Osteocyte (in vitro differentiated cells): ENCODE measurements around the gene SAMM50. TPM values are rescaled to one million over a fixed set of nuclear protein-coding genes. Genes with fewer than 3 reads are reported as not detected.

Experiments
- DNase-seq: peaks from one replicate; pipeline ENCODE4 v3.0.0; 2021; ENCODE audit warnings: mixed read lengths; ENCODE audit not compliant: unreplicated experiment; ENCODE audit errors: extremely low spot score
- H3K27ac Mint-ChIP-seq: one replicate; pipeline ENCODE4 v1.8.0; 2021; ENCODE audit warnings: mild to moderate bottlenecking, mixed read lengths; ENCODE audit not compliant: unreplicated experiment
- H3K27me3 Mint-ChIP-seq: one replicate; pipeline ENCODE4 v1.8.0; 2021; ENCODE audit warnings: mixed read lengths; ENCODE audit not compliant: unreplicated experiment
- H3K36me3 Mint-ChIP-seq: one replicate; pipeline ENCODE4 v1.8.0; 2021; ENCODE audit warnings: mixed read lengths; ENCODE audit not compliant: unreplicated experiment
- H3K4me1 Mint-ChIP-seq: one replicate; pipeline ENCODE4 v1.8.0; 2021; ENCODE audit warnings: mixed read lengths; ENCODE audit not compliant: unreplicated experiment
- H3K4me3 Mint-ChIP-seq: one replicate; pipeline ENCODE4 v1.8.0; 2021; ENCODE audit warnings: mild to moderate bottlenecking, moderate library complexity, mixed read lengths; ENCODE audit not compliant: unreplicated experiment
- H3K9me3 Mint-ChIP-seq: one replicate; pipeline ENCODE4 v1.8.0; 2021; ENCODE audit warnings: mixed read lengths; ENCODE audit not compliant: unreplicated experiment
- total RNA-seq: library from RNA; stranded (reverse); gene quantifications from 2 replicates; pipeline ENCODE4 v1.2.1, GENCODE V29; 2021
- TF ChIP-seq, protein P1 (sequence below): fragments of 200-600 bp; sonication (generic); IDR thresholded peaks from 2 replicates; pipeline ENCODE4 v1.5.0; 2021; ENCODE audit warnings: antibody characterized with exemption, mild to moderate bottlenecking, moderate library complexity

Gene SAMM50
- total RNA-seq, 1 donor from 2014 or later, result 42.6 TPM

DNA sequence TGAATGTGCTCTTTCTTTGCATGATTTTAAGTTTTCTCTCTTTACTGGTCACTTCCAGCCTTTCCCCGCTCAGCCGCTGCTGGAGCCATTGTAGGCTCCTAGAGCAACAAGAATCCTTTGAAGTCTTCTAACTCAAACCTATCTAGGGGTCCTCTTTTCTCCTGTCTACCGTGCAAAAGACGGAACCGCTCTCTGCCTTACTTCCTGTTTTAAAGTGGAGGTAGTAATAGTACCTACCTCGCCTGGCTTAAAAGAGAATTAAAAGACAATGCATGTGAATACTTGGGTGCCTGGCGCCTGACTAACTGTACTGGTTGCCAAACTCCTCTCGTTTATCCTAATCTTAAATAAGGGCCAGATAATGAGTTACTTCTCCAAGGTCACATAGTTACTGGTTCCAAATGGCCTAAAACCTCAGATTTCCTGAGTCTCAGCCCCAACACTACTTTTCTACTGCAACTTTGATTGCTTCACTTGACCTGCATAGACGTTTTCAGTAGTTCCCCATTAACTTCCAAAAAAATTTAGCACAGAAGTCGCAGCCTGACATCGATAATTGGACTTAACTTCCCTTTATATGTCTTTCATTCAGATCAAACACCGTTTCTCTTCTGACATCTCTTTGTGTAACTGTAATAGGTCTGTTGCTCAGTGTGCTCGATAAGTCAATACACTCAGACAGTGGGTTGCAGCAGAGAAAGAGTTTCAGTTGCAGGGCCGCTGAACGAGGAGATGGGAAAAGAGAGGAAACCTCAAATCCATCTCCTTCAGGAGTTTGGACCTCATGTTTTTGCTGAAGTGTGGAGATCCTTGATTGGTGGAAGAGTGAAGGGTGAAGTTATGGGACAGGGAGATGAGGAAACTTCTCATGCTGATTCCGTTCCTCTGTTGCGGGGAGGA is 891 bp downstream of the SAMM50 start:
- DNase-seq, result no peak
- Mint-ChIP-seq H3K36me3 (no peaks in the 10 kb centered on the region), H3K4me3 (peak overlapping the region; percentile 99), H3K27me3 (no peaks in the 10 kb centered on the region), H3K27ac (peak overlapping the region; percentile 94), H3K9me3 (no peaks in the 10 kb centered on the region), H3K4me1 (peaks cover 25% of the 10 kb centered on the region)
- TF ChIP-seq, protein P1, sequence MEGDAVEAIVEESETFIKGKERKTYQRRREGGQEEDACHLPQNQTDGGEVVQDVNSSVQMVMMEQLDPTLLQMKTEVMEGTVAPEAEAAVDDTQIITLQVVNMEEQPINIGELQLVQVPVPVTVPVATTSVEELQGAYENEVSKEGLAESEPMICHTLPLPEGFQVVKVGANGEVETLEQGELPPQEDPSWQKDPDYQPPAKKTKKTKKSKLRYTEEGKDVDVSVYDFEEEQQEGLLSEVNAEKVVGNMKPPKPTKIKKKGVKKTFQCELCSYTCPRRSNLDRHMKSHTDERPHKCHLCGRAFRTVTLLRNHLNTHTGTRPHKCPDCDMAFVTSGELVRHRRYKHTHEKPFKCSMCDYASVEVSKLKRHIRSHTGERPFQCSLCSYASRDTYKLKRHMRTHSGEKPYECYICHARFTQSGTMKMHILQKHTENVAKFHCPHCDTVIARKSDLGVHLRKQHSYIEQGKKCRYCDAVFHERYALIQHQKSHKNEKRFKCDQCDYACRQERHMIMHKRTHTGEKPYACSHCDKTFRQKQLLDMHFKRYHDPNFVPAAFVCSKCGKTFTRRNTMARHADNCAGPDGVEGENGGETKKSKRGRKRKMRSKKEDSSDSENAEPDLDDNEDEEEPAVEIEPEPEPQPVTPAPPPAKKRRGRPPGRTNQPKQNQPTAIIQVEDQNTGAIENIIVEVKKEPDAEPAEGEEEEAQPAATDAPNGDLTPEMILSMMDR, result no peak

DNA sequence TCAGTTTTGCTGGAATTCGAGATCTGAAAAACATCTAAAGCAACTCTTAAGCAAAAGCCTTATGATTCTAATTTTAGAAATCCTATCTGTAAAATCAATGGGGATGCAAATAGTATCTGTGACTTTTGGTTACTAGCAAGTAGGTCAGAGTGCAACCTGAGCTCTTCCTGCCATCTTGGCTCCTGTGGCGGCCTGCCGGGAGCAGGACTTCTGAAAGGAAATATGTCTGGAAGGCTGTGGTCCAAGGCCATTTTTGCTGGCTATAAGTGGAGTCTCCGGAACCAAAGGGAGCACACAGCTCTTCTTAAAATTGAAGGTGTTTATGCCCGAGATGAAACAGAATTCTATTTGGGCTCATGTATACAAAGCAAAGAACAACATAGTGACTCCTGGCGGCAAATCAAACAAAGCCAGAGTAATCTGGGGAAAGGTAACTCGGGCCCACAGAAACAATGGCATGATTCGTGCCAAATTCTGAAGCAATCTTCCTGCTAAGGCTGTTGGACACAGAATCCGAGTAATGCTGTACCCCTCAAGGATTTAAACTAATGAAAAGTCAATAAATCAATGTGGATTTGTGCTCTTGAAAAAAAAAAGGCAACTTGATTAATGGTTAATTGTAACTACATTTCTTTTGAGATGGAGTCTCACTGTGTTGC is 1.7 kb downstream of the SAMM50 start:
- Mint-ChIP-seq H3K36me3 (no peaks in the 10 kb centered on the region), H3K27ac (no peak overlapping the region), H3K4me1 (peaks cover 25% of the 10 kb centered on the region), H3K4me3 (peak overlapping the region; percentile 99), H3K27me3 (no peaks in the 10 kb centered on the region), H3K9me3 (no peaks in the 10 kb centered on the region)
- DNase-seq, result no peak
- TF ChIP-seq, protein P1, result no peak

DNA sequence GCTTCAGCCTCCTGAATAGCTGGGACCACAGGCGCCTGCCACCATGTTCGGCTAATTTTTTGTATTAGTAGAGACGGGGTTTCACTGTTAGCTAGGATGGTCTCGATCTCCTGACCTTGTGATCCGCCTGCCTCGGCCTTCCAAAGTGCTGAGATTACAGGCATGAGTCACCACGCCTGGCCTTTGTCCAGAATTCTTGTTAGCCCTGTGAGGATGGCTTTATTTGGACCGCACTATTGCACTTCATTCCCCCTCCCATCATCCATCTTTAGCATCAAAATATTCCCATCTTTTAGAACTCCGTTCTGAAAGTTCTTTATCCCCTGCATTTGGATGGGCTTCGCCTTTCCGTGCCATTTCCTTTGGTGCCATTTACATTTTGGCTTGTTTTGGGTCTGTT is 2.6 kb downstream of the SAMM50 start:
- peaks cover 25% of the 10 kb centered on the region for H3K4me1 Mint-ChIP-seq
- no peak overlapping the region for H3K27ac Mint-ChIP-seq
- TF ChIP-seq, protein P1, result no peak
- H3K9me3 Mint-ChIP-seq, result no peaks in the 10 kb centered on the region
- DNase-seq, result no peak
- no peak overlapping the region for H3K4me3 Mint-ChIP-seq
- no peaks in the 10 kb centered on the region for H3K27me3 Mint-ChIP-seq
- H3K36me3 Mint-ChIP-seq, result peaks cover under 1% of the 10 kb centered on the region

DNA sequence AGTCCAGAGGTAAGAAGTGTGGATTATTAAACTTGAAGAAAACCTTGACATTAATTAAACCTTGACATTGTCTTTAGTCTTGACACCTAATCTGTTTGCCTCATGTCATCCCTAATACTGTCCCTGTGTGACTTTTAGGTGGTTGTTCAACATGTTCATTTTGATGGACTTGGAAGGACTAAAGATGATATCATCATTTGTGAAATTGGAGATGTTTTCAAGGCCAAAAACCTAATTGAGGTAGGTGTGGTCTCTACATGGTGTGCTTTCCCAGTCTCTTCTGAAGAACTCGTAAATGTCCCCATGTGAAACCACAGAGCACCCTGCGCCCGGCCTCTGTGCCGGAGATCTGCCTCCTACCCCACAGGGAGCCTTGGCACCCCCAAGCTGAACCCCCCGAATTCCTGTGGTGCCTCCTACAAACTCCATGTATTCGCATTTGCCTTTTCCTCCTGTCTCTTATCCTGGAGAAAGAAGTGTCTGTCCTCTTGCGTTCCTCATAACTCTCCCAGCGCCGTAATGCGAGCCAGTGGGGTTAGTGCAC is 9.1 kb downstream of the SAMM50 start:
- H3K27ac Mint-ChIP-seq, result no peak overlapping the region
- no peaks in the 10 kb centered on the region for H3K4me1 Mint-ChIP-seq
- DNase-seq, result no peak
- H3K9me3 Mint-ChIP-seq, result no peaks in the 10 kb centered on the region
- H3K4me3 Mint-ChIP-seq, result no peak overlapping the region
- H3K36me3 Mint-ChIP-seq, result peaks cover 50% of the 10 kb centered on the region
- no peaks in the 10 kb centered on the region for H3K27me3 Mint-ChIP-seq
- TF ChIP-seq, protein P1, result no peak

DNA sequence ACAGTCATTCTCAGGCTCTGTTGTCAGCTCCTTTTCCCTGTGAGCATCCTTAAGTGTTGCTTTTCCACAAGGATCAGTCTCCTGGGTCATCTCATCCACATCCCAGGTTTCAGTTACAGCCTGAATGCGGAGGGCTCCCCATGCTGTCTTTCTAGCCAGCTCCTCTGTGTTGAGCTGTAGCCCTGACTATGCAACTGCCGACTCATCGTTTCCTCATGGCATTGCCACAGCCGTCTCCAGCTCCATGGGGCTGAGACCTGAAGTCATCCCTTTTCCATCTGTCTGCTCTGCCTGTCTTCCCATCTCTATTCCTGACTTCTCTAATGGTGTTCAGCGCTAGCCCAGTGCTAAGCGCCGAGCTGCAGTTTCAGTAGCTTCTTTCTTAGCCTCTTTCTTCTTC is 11.8 kb downstream of the SAMM50 start:
- no peak overlapping the region for H3K27ac Mint-ChIP-seq
- H3K4me1 Mint-ChIP-seq, result no peaks in the 10 kb centered on the region
- no peaks in the 10 kb centered on the region for H3K9me3 Mint-ChIP-seq
- TF ChIP-seq, protein P1, result no peak
- peaks cover 58% of the 10 kb centered on the region for H3K36me3 Mint-ChIP-seq
- no peaks in the 10 kb centered on the region for H3K27me3 Mint-ChIP-seq
- DNase-seq, result no peak
- no peak overlapping the region for H3K4me3 Mint-ChIP-seq
